HEK293 (cell line): ENCODE results near the gene TMEM273.

ENCODE experiments used
- ATF2 ChIP-seq: fragments of 450-650 bp; formaldehyde crosslinking; IDR thresholded peaks from 2 replicates; pipeline ENCODE4 v1.5.1; 2016; ENCODE audit warnings: missing biosample characterization, missing genetic modification characterization, low read depth
- CTCF ChIP-seq: fragments of 450-650 bp; formaldehyde crosslinking; IDR thresholded peaks from 2 replicates; pipeline ENCODE4 v1.5.1; 2016; ENCODE audit warnings: missing biosample characterization, missing genetic modification characterization
- OVOL3 ChIP-seq: fragments of 450-650 bp; formaldehyde crosslinking; IDR thresholded peaks from 2 replicates; pipeline ENCODE4 v1.5.1; 2016; ENCODE audit warnings: missing biosample characterization, missing genetic modification characterization
- PATZ1 ChIP-seq: fragments of 450-650 bp; formaldehyde crosslinking; IDR thresholded peaks from 2 replicates; pipeline ENCODE4 v1.5.1; 2016; ENCODE audit warnings: missing biosample characterization, missing genetic modification characterization
- ZNF292 ChIP-seq: fragments of 450-650 bp; formaldehyde crosslinking; IDR thresholded peaks from 2 replicates; pipeline ENCODE4 v1.5.1; 2016; ENCODE audit warnings: low read depth, missing biosample characterization, missing genetic modification characterization, borderline replicate concordance
- ZNF416 ChIP-seq: fragments of 450-650 bp; formaldehyde crosslinking; IDR thresholded peaks from 2 replicates; pipeline ENCODE4 v1.5.1; 2016; ENCODE audit warnings: missing biosample characterization, missing genetic modification characterization
- ZNF677 ChIP-seq: fragments of 450-650 bp; IDR thresholded peaks from 2 replicates; pipeline ENCODE4 v1.5.0; 2018; ENCODE audit warnings: missing biosample characterization, mild to moderate bottlenecking, missing genetic modification characterization, moderate library complexity

DNA sequence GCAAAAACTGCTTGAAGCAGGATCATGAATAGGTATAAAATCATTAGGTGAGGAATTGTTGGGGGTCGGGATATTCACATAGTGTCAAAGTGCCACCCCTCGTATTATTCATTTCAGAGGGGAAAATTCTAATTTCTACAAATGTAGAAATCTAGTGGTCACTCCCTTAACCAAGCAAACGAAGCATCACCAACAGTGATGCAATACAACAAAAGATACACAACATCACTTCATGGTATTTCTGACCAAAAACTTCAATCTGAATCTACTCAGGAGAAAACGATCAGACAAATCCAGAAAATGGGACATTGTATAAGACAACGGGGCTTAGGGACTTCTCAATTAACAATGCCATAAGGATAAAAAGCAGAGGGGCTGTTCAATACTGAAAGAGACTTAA is 28.1 kb downstream of the TMEM273 start:
- TF ChIP-seq CTCF (tag by site-specific recombination) (no peak), PATZ1 (tag by site-specific recombination) (no peak), ATF2 (tag by site-specific recombination) (no peak), ZNF416 (tag by site-specific recombination) (no peak), ZNF677 (tag by site-specific recombination) (no peak), OVOL3 (tag by site-specific recombination) (no peak), ZNF292 (tag by site-specific recombination) (no peak)
